Measurements from ENCODE around the gene OR51S1. TPM values are rescaled to one million over a fixed set of nuclear protein-coding genes. Genes with fewer than 3 reads are reported as not detected.
"Not testable (repeated sequence)": the region's sequence is repeated elsewhere in the genome, so short reads cannot be mapped to it uniquely, and the experiment has no call there.

OR51S1 gene
- total RNA-seq, 1 donor from 2014 or later, result not detected

GRCh38 chr11:4808476-4808875 lies 40.5 kb downstream of the OR51S1 start:
- no peak for DNase-seq (ENCODE audit: low spot score)

- no peak for DNase-seq (ENCODE audit: low spot score)
Measured at GRCh38 chr11:4804280-4804679, 44.7 kb downstream of the OR51S1 start, which contains the start of gene OR52R1. Gene OR52R1, minus strand, starts transcription at chr11:4804380. Its CDS starts 0 bp downstream, at chr11:4804380.

- not testable (repeated sequence) for DNase-seq (ENCODE audit: low spot score)
Measured at GRCh38 chr11:4801316-4801715, 47.7 kb downstream of the OR51S1 start.

GRCh38 chr11:4798427-4799183 lies 50.4 kb downstream of the OR51S1 start:
- DNase-seq (ENCODE audit: low spot score), result no peak

Other genes starting within 250 kb of the OR51S1 start
- 24.6 TPM for gene TRIM68, start 241.0 kb downstream of the OR51S1 start, total RNA-seq
- not detected for gene OR51D1, start 211.7 kb downstream of the OR51S1 start, total RNA-seq
- 0.37 TPM for gene OR51E1, start 205.2 kb downstream of the OR51S1 start, total RNA-seq
- gene OR51E2, start 151.4 kb downstream of the OR51S1 start, total RNA-seq, result 0.63 TPM
- not detected for gene MMP26, start 144.4 kb downstream of the OR51S1 start, total RNA-seq
- not detected for gene OR51F1, start 79.3 kb downstream of the OR51S1 start, total RNA-seq
- gene OR52R1, start 44.8 kb downstream of the OR51S1 start, total RNA-seq, result not detected
- not detected for gene OR51F2, start 27.9 kb downstream of the OR51S1 start, total RNA-seq
- not detected for gene OR51T1, start 32.7 kb upstream of the OR51S1 start, total RNA-seq
- gene OR51A7, start 54.6 kb upstream of the OR51S1 start, total RNA-seq, result not detected
- gene OR51G2, start 70.1 kb upstream of the OR51S1 start, total RNA-seq, result not detected
- not detected for gene OR51G1, start 75.1 kb upstream of the OR51S1 start, total RNA-seq
- not detected for gene OR51A4, start 98.4 kb upstream of the OR51S1 start, total RNA-seq
- not detected for gene OR51A2, start 106.5 kb upstream of the OR51S1 start, total RNA-seq
- gene OR51L1, start 145.6 kb upstream of the OR51S1 start, total RNA-seq, result not detected
- not detected for gene OR52J3, start 197.3 kb upstream of the OR51S1 start, total RNA-seq
- gene OR52E2, start 210.4 kb upstream of the OR51S1 start, total RNA-seq, result not detected
- not detected for gene OR52E1, start 220.4 kb upstream of the OR51S1 start, total RNA-seq